HEK293 (cell line): Measurements from ENCODE around the gene GPR39.

Source experiments
- CTCF ChIA-PET: fragments of 350-600 bp; formaldehyde crosslinking; extraction: SDS; loops from one replicate; lab custom pipeline; 2021; ENCODE audit warnings: antibody characterized with exemption; lab: Yijun Ruan, JAX
- POLR2A ChIA-PET: fragments of 300-600 bp; formaldehyde crosslinking; extraction: SDS; loops from one replicate; lab custom pipeline; 2020; ENCODE audit warnings: antibody characterized with exemption, inconsistent platforms; lab: Yijun Ruan, JAX
- H3K27ac ChIP-seq: fragments of 200-500 bp; sonication (Bioruptor generic); 2 replicates; pipeline ENCODE4 v1.5.1; 2014; ENCODE audit warnings: low read depth, low read length, control low read depth, inconsistent platforms; ENCODE audit errors: extremely low read depth
- H3K36me3 ChIP-seq, 2 experiments: fragments of 200-500 bp in 1 of 2; sonication (Bioruptor generic) in 1 of 2; 1 replicate in 1 of 2; 2 replicates in 1 of 2; pipeline ENCODE4 v1.5.1; 2014 to 2017; ENCODE audit warnings: inconsistent platforms in 2 of 2, low read length in 2 of 2; ENCODE audit not compliant: control insufficient read depth in 2 of 2, insufficient read depth in 1 of 2
- H3K4me1 ChIP-seq: fragments of 200-500 bp; sonication (Bioruptor generic); 2 replicates; pipeline ENCODE4 v1.5.1; 2014; ENCODE audit warnings: mild to moderate bottlenecking, low read length, inconsistent platforms; ENCODE audit not compliant: control insufficient read depth, insufficient read depth
- H3K4me3 ChIP-seq: 2 replicates; pipeline ENCODE4 v1.5.1; 2011; ENCODE audit warnings: low read depth, mild to moderate bottlenecking, control low read depth, low read length, moderate library complexity
- H3K9me3 ChIP-seq: fragments of 200-500 bp; sonication (Bioruptor generic); 2 replicates; pipeline ENCODE4 v1.5.1; 2014; ENCODE audit warnings: low read depth, low read length, inconsistent platforms; ENCODE audit not compliant: control insufficient read depth, insufficient read depth
- GFI1B ChIP-seq: fragments of 450-650 bp; formaldehyde crosslinking; IDR thresholded peaks from 2 replicates; pipeline ENCODE4 v1.5.1; 2016; ENCODE audit warnings: missing biosample characterization, missing genetic modification characterization
- GLIS2 ChIP-seq: fragments of 450-650 bp; formaldehyde crosslinking; IDR thresholded peaks from 2 replicates; pipeline ENCODE4 v1.5.1; 2016; ENCODE audit warnings: missing biosample characterization, missing genetic modification characterization
- IKZF3 ChIP-seq: fragments of 450-650 bp; IDR thresholded peaks from 2 replicates; pipeline ENCODE4 v1.5.0; 2018; ENCODE audit warnings: missing biosample characterization, mild to moderate bottlenecking, missing genetic modification characterization, moderate library complexity
- KLF8 ChIP-seq: fragments of 450-650 bp; formaldehyde crosslinking; IDR thresholded peaks from 2 replicates; pipeline ENCODE4 v1.5.1; 2016; ENCODE audit warnings: missing biosample characterization, missing genetic modification characterization
- OSR2 ChIP-seq: fragments of 450-650 bp; formaldehyde crosslinking; IDR thresholded peaks from 2 replicates; pipeline ENCODE4 v1.5.1; 2016; ENCODE audit warnings: missing biosample characterization, missing genetic modification characterization
- REST ChIP-seq: fragments of 450-650 bp; formaldehyde crosslinking; IDR thresholded peaks from 2 replicates; pipeline ENCODE4 v1.5.1; 2016; ENCODE audit warnings: missing biosample characterization, missing genetic modification characterization
- SP7 ChIP-seq: fragments of 450-650 bp; formaldehyde crosslinking; IDR thresholded peaks from 2 replicates; pipeline ENCODE4 v1.5.1; 2016; ENCODE audit warnings: missing biosample characterization, missing genetic modification characterization
- ZBTB10 ChIP-seq: fragments of 450-650 bp; formaldehyde crosslinking; IDR thresholded peaks from 2 replicates; pipeline ENCODE4 v1.5.1; 2016; ENCODE audit warnings: missing biosample characterization, missing genetic modification characterization
- ZBTB49 ChIP-seq: fragments of 450-650 bp; formaldehyde crosslinking; IDR thresholded peaks from 2 replicates; pipeline ENCODE4 v1.5.1; 2016; ENCODE audit warnings: missing biosample characterization, missing genetic modification characterization, low read depth
- ZFP3 ChIP-seq: fragments of 450-650 bp; formaldehyde crosslinking; IDR thresholded peaks from 2 replicates; pipeline ENCODE4 v1.5.1; 2016; ENCODE audit warnings: low read depth, missing biosample characterization, missing genetic modification characterization
- ZNF157 ChIP-seq: fragments of 450-650 bp; formaldehyde crosslinking; IDR thresholded peaks from 2 replicates; pipeline ENCODE4 v1.5.1; 2016; ENCODE audit warnings: missing biosample characterization, missing genetic modification characterization
- ZNF16 ChIP-seq: fragments of 450-650 bp; formaldehyde crosslinking; IDR thresholded peaks from 2 replicates; pipeline ENCODE4 v1.5.1; 2016; ENCODE audit warnings: low read depth, missing biosample characterization, missing genetic modification characterization
- ZNF175 ChIP-seq: fragments of 450-650 bp; formaldehyde crosslinking; IDR thresholded peaks from 2 replicates; pipeline ENCODE4 v1.5.1; 2016; ENCODE audit warnings: missing biosample characterization, missing genetic modification characterization
- ZNF292 ChIP-seq: fragments of 450-650 bp; formaldehyde crosslinking; IDR thresholded peaks from 2 replicates; pipeline ENCODE4 v1.5.1; 2016; ENCODE audit warnings: low read depth, missing biosample characterization, missing genetic modification characterization, borderline replicate concordance
- ZNF335 ChIP-seq: fragments of 450-650 bp; formaldehyde crosslinking; conservative IDR thresholded peaks from 2 replicates; pipeline ENCODE4 v1.5.1; 2016; ENCODE audit warnings: missing biosample characterization, missing genetic modification characterization
- ZNF350 ChIP-seq: fragments of 450-650 bp; formaldehyde crosslinking; IDR thresholded peaks from 2 replicates; pipeline ENCODE4 v1.5.0; 2017; ENCODE audit warnings: missing biosample characterization, mild to moderate bottlenecking, missing genetic modification characterization
- ZNF362 ChIP-seq: fragments of 450-650 bp; formaldehyde crosslinking; IDR thresholded peaks from 2 replicates; pipeline ENCODE4 v1.5.1; 2016; ENCODE audit warnings: missing biosample characterization, missing genetic modification characterization
- ZNF529 ChIP-seq: fragments of 450-650 bp; formaldehyde crosslinking; IDR thresholded peaks from 2 replicates; pipeline ENCODE4 v1.5.1; 2017; ENCODE audit warnings: missing genetic modification characterization, missing biosample characterization; ENCODE audit not compliant: insufficient replicate concordance
- ZNF571 ChIP-seq: fragments of 450-650 bp; formaldehyde crosslinking; IDR thresholded peaks from 2 replicates; pipeline ENCODE4 v1.5.0; 2017; ENCODE audit warnings: missing biosample characterization, missing genetic modification characterization
- ZNF585B ChIP-seq: fragments of 450-650 bp; formaldehyde crosslinking; IDR thresholded peaks from 2 replicates; pipeline ENCODE4 v1.5.1; 2016; ENCODE audit warnings: missing biosample characterization, missing genetic modification characterization
- ZNF600 ChIP-seq: fragments of 450-650 bp; formaldehyde crosslinking; IDR thresholded peaks from 2 replicates; pipeline ENCODE4 v1.5.1; 2016; ENCODE audit warnings: missing biosample characterization, missing genetic modification characterization
- ZNF670 ChIP-seq: fragments of 450-650 bp; formaldehyde crosslinking; IDR thresholded peaks from 2 replicates; pipeline ENCODE4 v1.5.1; 2016; ENCODE audit warnings: missing biosample characterization, missing genetic modification characterization, low read depth
- ZNF792 ChIP-seq: fragments of 450-650 bp; formaldehyde crosslinking; IDR thresholded peaks from 2 replicates; pipeline ENCODE4 v1.5.1; 2016; ENCODE audit warnings: missing biosample characterization, missing genetic modification characterization

Gene GPR39

GRCh38 chr2:132636346-132636745 lies 219.7 kb downstream of the GPR39 start:
- ChIA-PET POLR2A (no interaction called here), CTCF (interaction anchor here (1.4 kb wide), 1 partner anchor 14 kb away, joined by 3 read pairs; no protein-coding TSS in a partner anchor)
- Histone ChIP-seq H3K36me3 (no peaks in the 10 kb centered on the region), H3K9me3 (no peaks in the 10 kb centered on the region), H3K4me3 (no peak overlapping the region), H3K27ac (no peak overlapping the region), H3K4me1 (no peaks in the 10 kb centered on the region)
- TF ChIP-seq ZNF571 (no peak), ZNF529 (no peak), ZBTB49 (tag by site-specific recombination) (no peak), GLIS2 (tag by site-specific recombination) (no peak), ZNF600 (tag by site-specific recombination) (no peak), ZNF792 (no peak), ZNF335 (tag by site-specific recombination) (no peak), ZNF362 (tag by site-specific recombination) (no peak)

GRCh38 chr2:132638313-132639040 lies 221.9 kb downstream of the GPR39 start:
- Histone ChIP-seq H3K36me3 (peaks cover 0 to 4% of the 10 kb centered on the region in 2 experiments; a peak in 1 of 3 replicates), H3K4me3 (no peak overlapping the region), H3K4me1 (no peaks in the 10 kb centered on the region), H3K9me3 (no peaks in the 10 kb centered on the region), H3K27ac (no peak overlapping the region)
- no peak for TF ChIP-seq ZNF157 (tag by site-specific recombination)
- TF ChIP-seq ZNF670 = no peak
- TF ChIP-seq ZNF16 (tag by site-specific recombination) = no peak
- no peak for TF ChIP-seq SP7 (tag by site-specific recombination)
- ChIA-PET CTCF (interaction anchor here (1.6 kb wide), 1 partner anchor 92 kb away, joined by 5 read pairs; no protein-coding TSS in a partner anchor), POLR2A (no interaction called here)

GRCh38 chr2:132640116-132640515 lies 223.5 kb downstream of the GPR39 start:
- Histone ChIP-seq H3K9me3 (no peaks in the 10 kb centered on the region), H3K27ac (no peak overlapping the region), H3K4me1 (no peaks in the 10 kb centered on the region), H3K4me3 (no peak overlapping the region), H3K36me3 (peaks cover 0 to 21% of the 10 kb centered on the region in 2 experiments; a peak in 1 of 3 replicates)
- ChIA-PET CTCF (no interaction called here), POLR2A (no interaction called here)
- TF ChIP-seq ZNF175 (tag by site-specific recombination) (no peak), ZNF350 (tag by site-specific recombination) (no peak), ZNF16 (tag by site-specific recombination) (no peak), ZFP3 (tag by site-specific recombination) (no peak), IKZF3 (tag by site-specific recombination) (no peak), REST (tag by site-specific recombination) (no peak), ZNF585B (tag by site-specific recombination) (no peak), OSR2 (tag by site-specific recombination) (no peak), GFI1B (tag by site-specific recombination) (no peak), KLF8 (tag by site-specific recombination) (no peak), ZNF292 (tag by site-specific recombination) (no peak), ZBTB10 (tag by site-specific recombination) (no peak)
